Measurements from ENCODE around the gene ARL6IP6.

The ARL6IP6 gene

DNA sequence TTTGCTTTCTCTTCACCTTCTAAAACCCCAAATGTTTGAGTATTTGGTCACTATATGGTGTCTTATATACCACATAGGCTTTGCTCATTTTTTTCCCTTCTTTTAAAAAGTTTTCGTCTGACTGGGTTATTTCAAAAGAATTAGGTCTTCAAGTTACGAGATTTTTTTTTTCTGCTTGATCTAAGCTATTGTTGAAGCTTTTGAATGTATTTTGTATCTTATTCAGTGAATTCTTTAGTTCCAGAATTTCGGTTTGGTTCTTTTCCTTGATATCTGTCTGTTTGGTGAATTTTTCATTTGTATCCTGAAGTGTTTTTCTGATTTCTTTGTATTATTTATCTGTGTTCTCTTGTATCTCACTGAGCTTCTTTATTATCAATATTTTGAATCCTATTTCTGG lies 93.5 kb downstream of the ARL6IP6 start:
- DNase-seq, result no peak

Data from hematopoietic multipotent progenitor cell treated with erythropoietin and hydrocortisone succinate and interleukin-3 and kit ligand, for 8 days (in vitro differentiated cells).